H9 (cell line): Measurements from ENCODE around the gene ETFB. TPM values are rescaled to one million over a fixed set of nuclear protein-coding genes. Genes with fewer than 3 reads are reported as not detected.
A peak's percentile ranks its signal among the peaks of the same experiment; 100 is the strongest.

ENCODE experiments used
- DNase-seq: peaks from one replicate; pipeline ENCODE4 v3.0.0-alpha.2; 2017
- H2AFZ ChIP-seq: one replicate; pipeline ENCODE4 v1.6.1; 2013; ENCODE audit warnings: mild to moderate bottlenecking, low read length, control low read depth, moderate library complexity
- H2AK5ac ChIP-seq: 2 replicates; pipeline ENCODE4 v1.6.1; 2013; ENCODE audit warnings: low read length, control low read depth, mixed read lengths; ENCODE audit not compliant: insufficient read length
- H2BK120ac ChIP-seq: one replicate; pipeline ENCODE4 v1.6.1; 2013; ENCODE audit warnings: low read depth, mild to moderate bottlenecking, low read length, control low read depth, inconsistent platforms; ENCODE audit not compliant: poor library complexity, severe bottlenecking
- H2BK12ac ChIP-seq: 2 replicates; pipeline ENCODE4 v1.6.1; 2013; ENCODE audit warnings: low read length, control low read depth, mixed read lengths, low read depth; ENCODE audit not compliant: insufficient read length
- H2BK15ac ChIP-seq: 2 replicates; pipeline ENCODE4 v1.6.1; 2013; ENCODE audit warnings: low read depth, low read length, control low read depth
- H2BK20ac ChIP-seq: one replicate; pipeline ENCODE4 v1.6.1; 2013; ENCODE audit warnings: low read depth, mild to moderate bottlenecking, low read length, control low read depth, inconsistent platforms; ENCODE audit not compliant: poor library complexity, severe bottlenecking
- H2BK5ac ChIP-seq: 2 replicates; pipeline ENCODE4 v1.6.1; 2013; ENCODE audit warnings: low read length, control low read depth, mixed read lengths; ENCODE audit not compliant: insufficient read length
- H3K14ac ChIP-seq: 2 replicates; pipeline ENCODE4 v1.6.1; 2013; ENCODE audit warnings: low read length, control low read depth; ENCODE audit not compliant: insufficient read depth
- H3K18ac ChIP-seq: 2 replicates; pipeline ENCODE4 v1.6.1; 2013; ENCODE audit warnings: low read depth, mild to moderate bottlenecking, mixed read lengths, low read length, control low read depth; ENCODE audit not compliant: insufficient read length
- H3K23ac ChIP-seq: 2 replicates; pipeline ENCODE4 v1.6.1; 2013; ENCODE audit warnings: low read length, control low read depth, mixed read lengths, low read depth; ENCODE audit not compliant: insufficient read length
- H3K23me2 ChIP-seq: 2 replicates; pipeline ENCODE4 v1.6.1; 2013; ENCODE audit warnings: low read depth, mild to moderate bottlenecking, mixed read lengths, low read length, control low read depth; ENCODE audit not compliant: insufficient read length, poor library complexity, severe bottlenecking
- H3K27ac ChIP-seq: 2 replicates; pipeline ENCODE4 v1.5.1; 2013; ENCODE audit warnings: low read length, control low read depth, mixed read lengths, low read depth; ENCODE audit not compliant: insufficient read length
- H3K27me3 ChIP-seq: 2 replicates; pipeline ENCODE4 v1.6.1; 2013; ENCODE audit warnings: low read length, control low read depth, inconsistent platforms; ENCODE audit not compliant: insufficient read depth
- H3K4ac ChIP-seq: 2 replicates; pipeline ENCODE4 v1.6.1; 2013; ENCODE audit warnings: low read depth, mild to moderate bottlenecking, control low read depth, inconsistent platforms, low read length, moderate library complexity
- H3K4me1 ChIP-seq: 2 replicates; pipeline ENCODE4 v1.6.1; 2013; ENCODE audit warnings: low read length, control low read depth, inconsistent platforms; ENCODE audit not compliant: insufficient read depth
- H3K4me2 ChIP-seq: 2 replicates; pipeline ENCODE4 v1.6.1; 2013; ENCODE audit warnings: low read length, control low read depth, mixed read lengths; ENCODE audit not compliant: insufficient read length, insufficient read depth
- H3K56ac ChIP-seq: 2 replicates; pipeline ENCODE4 v1.6.1; 2013; ENCODE audit warnings: low read depth, mild to moderate bottlenecking, mixed read lengths, low read length, control low read depth; ENCODE audit not compliant: insufficient read length
- H3K79me1 ChIP-seq: 2 replicates; pipeline ENCODE4 v1.6.1; 2013; ENCODE audit warnings: low read depth, mild to moderate bottlenecking, moderate library complexity, low read length, control low read depth, inconsistent platforms; ENCODE audit not compliant: insufficient read depth, poor library complexity, severe bottlenecking
- H3K79me2 ChIP-seq: 2 replicates; pipeline ENCODE4 v1.6.1; 2013; ENCODE audit warnings: low read length, control low read depth, inconsistent platforms; ENCODE audit not compliant: insufficient read depth
- H3K9ac ChIP-seq: 2 replicates; pipeline ENCODE4 v1.6.1; 2013; ENCODE audit warnings: low read length, control low read depth, mixed read lengths; ENCODE audit not compliant: insufficient read length; ENCODE audit errors: extremely low read depth
- H3K9me3 ChIP-seq: one replicate; pipeline ENCODE4 v1.6.1; 2013; ENCODE audit warnings: low read depth, low read length, inconsistent platforms; ENCODE audit not compliant: control insufficient read depth
- H3T11ph ChIP-seq: one replicate; pipeline ENCODE4 v1.6.1; 2013; ENCODE audit warnings: mild to moderate bottlenecking, low read length, control low read depth, inconsistent platforms
- H4K20me1 ChIP-seq: one replicate; pipeline ENCODE4 v1.6.1; 2013; ENCODE audit not compliant: control insufficient read depth, insufficient read length, insufficient read depth
- H4K5ac ChIP-seq: 2 replicates; pipeline ENCODE4 v1.6.1; 2013; ENCODE audit warnings: low read depth, mild to moderate bottlenecking, mixed read lengths, low read length, control low read depth; ENCODE audit not compliant: insufficient read length
- H4K8ac ChIP-seq: replicated peaks from 2 replicates; pipeline ENCODE4 v1.6.1; 2013; ENCODE audit warnings: low read length, control low read depth, mixed read lengths, low read depth; ENCODE audit not compliant: insufficient read length
- H4K91ac ChIP-seq: 2 replicates; pipeline ENCODE4 v1.6.1; 2013; ENCODE audit warnings: low read depth, mild to moderate bottlenecking, moderate library complexity, mixed read lengths, low read length, control low read depth; ENCODE audit not compliant: insufficient read length
- H3K27ac Mint-ChIP-seq, 3 experiments: 2 replicates in 2 of 3; 3 replicates in 1 of 3; pipeline ENCODE4 v1.8.0; 2020 to 2021; ENCODE audit warnings: mixed read lengths in 3 of 3, mild to moderate bottlenecking in 1 of 3, moderate library complexity in 1 of 3
- H3K27me3 Mint-ChIP-seq: 2 replicates; pipeline ENCODE4 v1.8.0; 2021; ENCODE audit warnings: low read depth, mild to moderate bottlenecking, moderate library complexity, mixed read lengths
- H3K36me3 Mint-ChIP-seq, 3 experiments: 2 replicates in 2 of 3; 3 replicates in 1 of 3; pipeline ENCODE4 v1.8.0; 2020 to 2021; ENCODE audit warnings: low read depth in 3 of 3, mixed read lengths in 3 of 3; ENCODE audit not compliant: insufficient read depth in 1 of 3
- H3K4me1 Mint-ChIP-seq, 2 experiments: 2 replicates each; pipeline ENCODE4 v1.8.0; 2020; ENCODE audit warnings: mixed read lengths in 2 of 2
- H3K4me3 Mint-ChIP-seq, 2 experiments: 2 replicates in 1 of 2; 3 replicates in 1 of 2; pipeline ENCODE4 v1.8.0; 2020 to 2021; ENCODE audit warnings: mild to moderate bottlenecking in 2 of 2, mixed read lengths in 2 of 2, moderate library complexity in 1 of 2
- H3K9me3 Mint-ChIP-seq, 2 experiments: 2 replicates in 1 of 2; 3 replicates in 1 of 2; pipeline ENCODE4 v1.8.0; 2020; ENCODE audit warnings: mild to moderate bottlenecking in 2 of 2, mixed read lengths in 2 of 2, moderate library complexity in 1 of 2
- WGBS: extraction: QIAGEN DNeasy Blood & Tissue Kit; methylation state at CpG from one replicate; pipeline ENCODE4 v1.1.7; 2013; ENCODE audit warnings: missing lambda C conversion rate, low lambda C conversion rate, mixed read lengths; ENCODE audit not compliant: insufficient read length; ENCODE audit errors: extremely low coverage; 5-methylcytosine and 5-hydroxymethylcytosine counted together
- total RNA-seq: library from RNA; stranded (reverse); gene quantifications from 2 replicates; pipeline ENCODE4 v1.2.1, GENCODE V29; 2021
- TF ChIP-seq, protein P1 (sequence below): fragments of 200-600 bp; sonication (generic); conservative IDR thresholded peaks from 3 replicates; pipeline ENCODE4 v1.8.0; 2021; ENCODE audit warnings: antibody characterized with exemption, mild to moderate bottlenecking

Gene ETFB
- total RNA-seq, 1 experiment from 2014 or later, result 49.4 TPM

GRCh38 chr19:51325161-51325976 is 40.8 kb downstream of the ETFB start:
- H3K9me3 Mint-ChIP-seq, result no peaks in the 10 kb centered on the region
- Histone ChIP-seq H3K18ac (no peak overlapping the region), H4K91ac (no peak overlapping the region), H4K5ac (no peak overlapping the region), H3K23ac (no peak overlapping the region), H3K9me3 (no peaks in the 10 kb centered on the region), H3K27me3 (no peaks in the 10 kb centered on the region), H3K56ac (no peak overlapping the region), H3K4ac (no peak overlapping the region), H2AK5ac (no peak overlapping the region), H2BK15ac (no peak overlapping the region), H3K4me2 (no peak overlapping the region), H3K79me2 (no peaks in the 10 kb centered on the region), H3K27ac (no peak overlapping the region), H2BK120ac (no peak overlapping the region), H3T11ph (no peak overlapping the region), H2BK5ac (no peak overlapping the region), H3K14ac (no peak overlapping the region), H3K9ac (no peak overlapping the region), H3K79me1 (no peaks in the 10 kb centered on the region), H2AFZ (no peak overlapping the region), H2BK20ac (no peak overlapping the region), H4K20me1 (no peaks in the 10 kb centered on the region), H4K8ac (no peak overlapping the region), H3K23me2 (peaks cover 8% of the 10 kb centered on the region), H2BK12ac (no peak overlapping the region), H3K4me1 (no peaks in the 10 kb centered on the region; the same call in 1 of the 2 replicates)
- H3K4me1 Mint-ChIP-seq, result peaks cover 8 to 18% of the 10 kb centered on the region in 2 experiments
- peaks cover 5% of the 10 kb centered on the region for H3K27me3 Mint-ChIP-seq
- no peak overlapping the region for H3K4me3 Mint-ChIP-seq
- no CpG with 5 or more reads among the region's 26 CpGs for WGBS
- TF ChIP-seq, protein P1, sequence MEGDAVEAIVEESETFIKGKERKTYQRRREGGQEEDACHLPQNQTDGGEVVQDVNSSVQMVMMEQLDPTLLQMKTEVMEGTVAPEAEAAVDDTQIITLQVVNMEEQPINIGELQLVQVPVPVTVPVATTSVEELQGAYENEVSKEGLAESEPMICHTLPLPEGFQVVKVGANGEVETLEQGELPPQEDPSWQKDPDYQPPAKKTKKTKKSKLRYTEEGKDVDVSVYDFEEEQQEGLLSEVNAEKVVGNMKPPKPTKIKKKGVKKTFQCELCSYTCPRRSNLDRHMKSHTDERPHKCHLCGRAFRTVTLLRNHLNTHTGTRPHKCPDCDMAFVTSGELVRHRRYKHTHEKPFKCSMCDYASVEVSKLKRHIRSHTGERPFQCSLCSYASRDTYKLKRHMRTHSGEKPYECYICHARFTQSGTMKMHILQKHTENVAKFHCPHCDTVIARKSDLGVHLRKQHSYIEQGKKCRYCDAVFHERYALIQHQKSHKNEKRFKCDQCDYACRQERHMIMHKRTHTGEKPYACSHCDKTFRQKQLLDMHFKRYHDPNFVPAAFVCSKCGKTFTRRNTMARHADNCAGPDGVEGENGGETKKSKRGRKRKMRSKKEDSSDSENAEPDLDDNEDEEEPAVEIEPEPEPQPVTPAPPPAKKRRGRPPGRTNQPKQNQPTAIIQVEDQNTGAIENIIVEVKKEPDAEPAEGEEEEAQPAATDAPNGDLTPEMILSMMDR, result no peak
- no peak for DNase-seq
- H3K27ac Mint-ChIP-seq, result peak overlapping the region in 1 of 3 experiments; percentile 6; a peak in 2 of 7 replicates
- peaks cover 14 to 26% (median 18%) of the 10 kb centered on the region in 3 experiments for H3K36me3 Mint-ChIP-seq
